ENCODE measurements around the gene CD163L1.

Gene CD163L1

GRCh38 chr12:7374423-7375144 lies 69.4 kb downstream of the CD163L1 start:
- H3K9me3 Mint-ChIP-seq, result peaks cover 4% of the 10 kb centered on the region
- H3K4me3 Mint-ChIP-seq, result no peak overlapping the region
- peak; percentile 47 for DNase-seq
- H3K4me1 Mint-ChIP-seq, result no peaks in the 10 kb centered on the region
- peaks cover 5% of the 10 kb centered on the region for H3K27me3 Mint-ChIP-seq (ENCODE audit: low read depth, poor library complexity)
- H3K36me3 Mint-ChIP-seq (ENCODE audit: low read depth), result no peaks in the 10 kb centered on the region
- TF ChIP-seq, protein P1, sequence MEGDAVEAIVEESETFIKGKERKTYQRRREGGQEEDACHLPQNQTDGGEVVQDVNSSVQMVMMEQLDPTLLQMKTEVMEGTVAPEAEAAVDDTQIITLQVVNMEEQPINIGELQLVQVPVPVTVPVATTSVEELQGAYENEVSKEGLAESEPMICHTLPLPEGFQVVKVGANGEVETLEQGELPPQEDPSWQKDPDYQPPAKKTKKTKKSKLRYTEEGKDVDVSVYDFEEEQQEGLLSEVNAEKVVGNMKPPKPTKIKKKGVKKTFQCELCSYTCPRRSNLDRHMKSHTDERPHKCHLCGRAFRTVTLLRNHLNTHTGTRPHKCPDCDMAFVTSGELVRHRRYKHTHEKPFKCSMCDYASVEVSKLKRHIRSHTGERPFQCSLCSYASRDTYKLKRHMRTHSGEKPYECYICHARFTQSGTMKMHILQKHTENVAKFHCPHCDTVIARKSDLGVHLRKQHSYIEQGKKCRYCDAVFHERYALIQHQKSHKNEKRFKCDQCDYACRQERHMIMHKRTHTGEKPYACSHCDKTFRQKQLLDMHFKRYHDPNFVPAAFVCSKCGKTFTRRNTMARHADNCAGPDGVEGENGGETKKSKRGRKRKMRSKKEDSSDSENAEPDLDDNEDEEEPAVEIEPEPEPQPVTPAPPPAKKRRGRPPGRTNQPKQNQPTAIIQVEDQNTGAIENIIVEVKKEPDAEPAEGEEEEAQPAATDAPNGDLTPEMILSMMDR (IDR thresholded peaks at IDR 0.05), result peak; percentile 32
- H3K27ac Mint-ChIP-seq, result no peak overlapping the region

GRCh38 chr12:7373226-7373625 lies 70.7 kb downstream of the CD163L1 start:
- H3K9me3 Mint-ChIP-seq, result peaks cover 4% of the 10 kb centered on the region
- TF ChIP-seq, protein P1 (IDR thresholded peaks at IDR 0.05), result no peak
- peaks cover 8% of the 10 kb centered on the region for H3K27me3 Mint-ChIP-seq (ENCODE audit: low read depth, poor library complexity)
- no peaks in the 10 kb centered on the region for H3K36me3 Mint-ChIP-seq (ENCODE audit: low read depth)
- DNase-seq, result no peak
- no peak overlapping the region for H3K4me3 Mint-ChIP-seq
- H3K27ac Mint-ChIP-seq, result no peak overlapping the region
- no peaks in the 10 kb centered on the region for H3K4me1 Mint-ChIP-seq

DNA sequence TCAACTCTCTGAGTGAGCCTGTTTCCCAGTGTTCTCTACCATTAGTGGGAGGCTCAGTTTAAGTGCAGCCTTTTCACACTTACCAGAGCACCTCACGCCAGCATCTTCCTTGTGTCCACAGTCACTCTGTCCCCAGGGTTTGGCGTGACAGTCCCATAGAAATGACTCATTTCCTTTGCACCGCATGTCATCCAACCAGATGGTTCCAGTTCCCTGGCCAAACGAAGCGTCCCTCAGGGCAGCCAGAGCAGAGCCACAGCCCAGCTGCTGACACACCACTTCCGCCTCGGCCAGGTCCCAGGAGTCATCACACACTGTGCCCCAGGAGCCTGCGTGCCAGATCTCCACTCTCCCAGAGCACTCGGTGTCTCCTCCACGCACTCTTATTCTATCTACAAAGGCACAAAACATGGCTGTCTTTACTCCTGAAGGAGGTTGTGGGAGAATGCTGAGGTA lies 74.7 kb downstream of the CD163L1 start:
- H3K27ac Mint-ChIP-seq, result no peak overlapping the region
- H3K9me3 Mint-ChIP-seq, result peaks cover 4% of the 10 kb centered on the region
- DNase-seq, result no peak
- TF ChIP-seq, protein P1 (IDR thresholded peaks at IDR 0.05), result no peak
- H3K4me3 Mint-ChIP-seq, result no peak overlapping the region
- H3K4me1 Mint-ChIP-seq, result no peaks in the 10 kb centered on the region
- no peaks in the 10 kb centered on the region for H3K36me3 Mint-ChIP-seq (ENCODE audit: low read depth)
- H3K27me3 Mint-ChIP-seq (ENCODE audit: low read depth, poor library complexity), result peaks cover 8% of the 10 kb centered on the region

- no peaks in the 10 kb centered on the region for H3K36me3 Mint-ChIP-seq (ENCODE audit: low read depth)
- H3K4me3 Mint-ChIP-seq, result no peak overlapping the region
- H3K27me3 Mint-ChIP-seq (ENCODE audit: low read depth, poor library complexity), result no peaks in the 10 kb centered on the region
- TF ChIP-seq, protein P1 (IDR thresholded peaks at IDR 0.05), result no peak
- peaks cover 4% of the 10 kb centered on the region for H3K9me3 Mint-ChIP-seq
- no peak overlapping the region for H3K27ac Mint-ChIP-seq
- no peaks in the 10 kb centered on the region for H3K4me1 Mint-ChIP-seq
- no peak for DNase-seq
Observed at GRCh38 chr12:7362734-7363133, 81.2 kb downstream of the CD163L1 start.

GRCh38 chr12:7361265-7361664 lies 82.7 kb downstream of the CD163L1 start:
- Mint-ChIP-seq H3K4me3 (no peak overlapping the region), H3K27me3 (ENCODE audit: low read depth, poor library complexity) (no peaks in the 10 kb centered on the region), H3K27ac (no peak overlapping the region), H3K9me3 (peaks cover 4% of the 10 kb centered on the region), H3K4me1 (no peaks in the 10 kb centered on the region), H3K36me3 (ENCODE audit: low read depth) (no peaks in the 10 kb centered on the region)
- TF ChIP-seq, protein P1 (IDR thresholded peaks at IDR 0.05), result no peak
- DNase-seq, result no peak

- Mint-ChIP-seq H3K27me3 (ENCODE audit: low read depth, poor library complexity) (peaks cover 5% of the 10 kb centered on the region), H3K4me3 (no peak overlapping the region), H3K4me1 (no peaks in the 10 kb centered on the region), H3K36me3 (ENCODE audit: low read depth) (no peaks in the 10 kb centered on the region), H3K27ac (no peak overlapping the region), H3K9me3 (no peaks in the 10 kb centered on the region)
- no peak for DNase-seq
- TF ChIP-seq, protein P1 (IDR thresholded peaks at IDR 0.05), result no peak
Observed at GRCh38 chr12:7354529-7354928, 89.4 kb downstream of the CD163L1 start.

Data from nephron progenitor cell (in vitro differentiated cells).